Measurements from ENCODE around the gene RASGEF1C.

Gene RASGEF1C

GRCh38 chr5:180136630-180137381, 72.2 kb downstream of the RASGEF1C start:
- no peaks in the 10 kb centered on the region for H3K36me3 ChIP-seq (ENCODE audit: insufficient read depth, low read length)
- H3K27me3 ChIP-seq (ENCODE audit: control insufficient read depth in 1 of 2, insufficient read depth in 2 of 2, low read length in 2 of 2) = no peaks in the 10 kb centered on the region
- H3K4me3 ChIP-seq (ENCODE audit: low read depth in 1 of 2, low read length in 2 of 2) = no peak overlapping the region

GRCh38 chr5:180135967-180136629, 72.9 kb downstream of the RASGEF1C start:
- no peak overlapping the region for H3K9ac ChIP-seq (ENCODE audit: low read length)
- no peaks in the 10 kb centered on the region for H3K36me3 ChIP-seq (ENCODE audit: insufficient read depth, low read length)
- H3K27ac ChIP-seq (ENCODE audit: low read depth, low read length) = no peak overlapping the region
- no peaks in the 10 kb centered on the region for H3K9me3 ChIP-seq (ENCODE audit: low read length)
- H3K4me1 ChIP-seq (ENCODE audit: insufficient read depth, low read length) = no peaks in the 10 kb centered on the region
- H3K27me3 ChIP-seq (ENCODE audit: control insufficient read depth in 1 of 2, insufficient read depth in 2 of 2, low read length in 2 of 2) = no peaks in the 10 kb centered on the region
- no peak overlapping the region for H3K4me3 ChIP-seq (ENCODE audit: low read depth in 1 of 2, low read length in 2 of 2)

More at GRCh38 chr5:180136630-180137381, 72.2 kb downstream of the RASGEF1C start:
- Histone ChIP-seq H3K9me3 (ENCODE audit: low read length) (no peaks in the 10 kb centered on the region), H3K4me1 (ENCODE audit: insufficient read depth, low read length) (no peaks in the 10 kb centered on the region), H3K9ac (ENCODE audit: low read length) (no peak overlapping the region), H3K27ac (ENCODE audit: low read depth, low read length) (no peak overlapping the region)

GRCh38 chr5:180135128-180135955, 73.7 kb downstream of the RASGEF1C start:
- H3K9me3 ChIP-seq (ENCODE audit: low read length) = no peaks in the 10 kb centered on the region
- H3K9ac ChIP-seq (ENCODE audit: low read length) = no peak overlapping the region
- H3K27ac ChIP-seq (ENCODE audit: low read depth, low read length) = no peak overlapping the region
- no peaks in the 10 kb centered on the region for H3K36me3 ChIP-seq (ENCODE audit: insufficient read depth, low read length)
- no peak overlapping the region for H3K4me3 ChIP-seq (ENCODE audit: low read depth in 1 of 2, low read length in 2 of 2)
- no peaks in the 10 kb centered on the region for H3K27me3 ChIP-seq (ENCODE audit: control insufficient read depth in 1 of 2, insufficient read depth in 2 of 2, low read length in 2 of 2)
- no peaks in the 10 kb centered on the region for H3K4me1 ChIP-seq (ENCODE audit: insufficient read depth, low read length)

GRCh38 chr5:180133971-180134508, 75.0 kb downstream of the RASGEF1C start:
- no peak overlapping the region for H3K4me3 ChIP-seq (ENCODE audit: low read depth in 1 of 2, low read length in 2 of 2)
- no peaks in the 10 kb centered on the region for H3K36me3 ChIP-seq (ENCODE audit: insufficient read depth, low read length)
- H3K9me3 ChIP-seq (ENCODE audit: low read length) = no peaks in the 10 kb centered on the region
- H3K27ac ChIP-seq (ENCODE audit: low read depth, low read length) = no peak overlapping the region
- H3K4me1 ChIP-seq (ENCODE audit: insufficient read depth, low read length) = no peaks in the 10 kb centered on the region
- H3K9ac ChIP-seq (ENCODE audit: low read length) = no peak overlapping the region
- no peaks in the 10 kb centered on the region for H3K27me3 ChIP-seq (ENCODE audit: control insufficient read depth in 1 of 2, insufficient read depth in 2 of 2, low read length in 2 of 2)

- Histone ChIP-seq H3K36me3 (ENCODE audit: insufficient read depth, low read length) (no peaks in the 10 kb centered on the region), H3K27ac (ENCODE audit: low read depth, low read length) (no peak overlapping the region), H3K9me3 (ENCODE audit: low read length) (no peaks in the 10 kb centered on the region), H3K4me3 (ENCODE audit: low read depth in 1 of 2, low read length in 2 of 2) (no peak overlapping the region), H3K9ac (ENCODE audit: low read length) (no peak overlapping the region), H3K27me3 (ENCODE audit: control insufficient read depth in 1 of 2, insufficient read depth in 2 of 2, low read length in 2 of 2) (no peaks in the 10 kb centered on the region), H3K4me1 (ENCODE audit: insufficient read depth, low read length) (no peaks in the 10 kb centered on the region)
These were observed 75.5 kb downstream of the RASGEF1C start for GRCh38 chr5:180133551-180133950.

GRCh38 chr5:180133060-180133459, 76.0 kb downstream of the RASGEF1C start:
- no peak overlapping the region for H3K9ac ChIP-seq (ENCODE audit: low read length)
- H3K27ac ChIP-seq (ENCODE audit: low read depth, low read length) = no peak overlapping the region
- H3K27me3 ChIP-seq (ENCODE audit: control insufficient read depth in 1 of 2, insufficient read depth in 2 of 2, low read length in 2 of 2) = no peaks in the 10 kb centered on the region
- H3K4me1 ChIP-seq (ENCODE audit: insufficient read depth, low read length) = no peaks in the 10 kb centered on the region
- no peaks in the 10 kb centered on the region for H3K9me3 ChIP-seq (ENCODE audit: low read length)
- H3K4me3 ChIP-seq (ENCODE audit: low read depth in 1 of 2, low read length in 2 of 2) = no peak overlapping the region
- no peaks in the 10 kb centered on the region for H3K36me3 ChIP-seq (ENCODE audit: insufficient read depth, low read length)

GRCh38 chr5:180130876-180131740, 77.9 kb downstream of the RASGEF1C start:
- peaks cover 0 to 8% of the 10 kb centered on the region in 2 donors for H3K27me3 ChIP-seq (ENCODE audit: control insufficient read depth in 1 of 2, insufficient read depth in 2 of 2, low read length in 2 of 2)
- H3K9me3 ChIP-seq (ENCODE audit: low read length) = no peaks in the 10 kb centered on the region
- no peak overlapping the region for H3K4me3 ChIP-seq (ENCODE audit: low read depth in 1 of 2, low read length in 2 of 2)
- H3K27ac ChIP-seq (ENCODE audit: low read depth, low read length) = no peak overlapping the region
- H3K4me1 ChIP-seq (ENCODE audit: insufficient read depth, low read length) = no peaks in the 10 kb centered on the region
- H3K36me3 ChIP-seq (ENCODE audit: insufficient read depth, low read length) = no peaks in the 10 kb centered on the region
- H3K9ac ChIP-seq (ENCODE audit: low read length) = no peak overlapping the region

GRCh38 chr5:180130291-180130869, 78.6 kb downstream of the RASGEF1C start:
- Histone ChIP-seq H3K27ac (ENCODE audit: low read depth, low read length) (no peak overlapping the region), H3K9ac (ENCODE audit: low read length) (no peak overlapping the region), H3K27me3 (ENCODE audit: control insufficient read depth in 1 of 2, insufficient read depth in 2 of 2, low read length in 2 of 2) (peaks cover 0 to 8% of the 10 kb centered on the region in 2 donors), H3K4me3 (ENCODE audit: low read depth in 1 of 2, low read length in 2 of 2) (no peak overlapping the region), H3K36me3 (ENCODE audit: insufficient read depth, low read length) (no peaks in the 10 kb centered on the region), H3K9me3 (ENCODE audit: low read length) (no peaks in the 10 kb centered on the region), H3K4me1 (ENCODE audit: insufficient read depth, low read length) (no peaks in the 10 kb centered on the region)

GRCh38 chr5:180129291-180130190, 79.5 kb downstream of the RASGEF1C start:
- no peaks in the 10 kb centered on the region for H3K36me3 ChIP-seq (ENCODE audit: insufficient read depth, low read length)
- no peak overlapping the region for H3K9ac ChIP-seq (ENCODE audit: low read length)
- no peaks in the 10 kb centered on the region for H3K4me1 ChIP-seq (ENCODE audit: insufficient read depth, low read length)
- no peaks in the 10 kb centered on the region for H3K9me3 ChIP-seq (ENCODE audit: low read length)
- H3K27ac ChIP-seq (ENCODE audit: low read depth, low read length) = no peak overlapping the region
- no peak overlapping the region for H3K4me3 ChIP-seq (ENCODE audit: low read depth in 1 of 2, low read length in 2 of 2)
- peaks cover 0 to 8% of the 10 kb centered on the region in 2 donors for H3K27me3 ChIP-seq (ENCODE audit: control insufficient read depth in 1 of 2, insufficient read depth in 2 of 2, low read length in 2 of 2)
